ENCODE results near the gene SLC35G4.
"Not testable (repeated sequence)": the region's sequence is repeated elsewhere in the genome, so short reads cannot be mapped to it uniquely, and the experiment has no call there.

The SLC35G4 gene

DNA sequence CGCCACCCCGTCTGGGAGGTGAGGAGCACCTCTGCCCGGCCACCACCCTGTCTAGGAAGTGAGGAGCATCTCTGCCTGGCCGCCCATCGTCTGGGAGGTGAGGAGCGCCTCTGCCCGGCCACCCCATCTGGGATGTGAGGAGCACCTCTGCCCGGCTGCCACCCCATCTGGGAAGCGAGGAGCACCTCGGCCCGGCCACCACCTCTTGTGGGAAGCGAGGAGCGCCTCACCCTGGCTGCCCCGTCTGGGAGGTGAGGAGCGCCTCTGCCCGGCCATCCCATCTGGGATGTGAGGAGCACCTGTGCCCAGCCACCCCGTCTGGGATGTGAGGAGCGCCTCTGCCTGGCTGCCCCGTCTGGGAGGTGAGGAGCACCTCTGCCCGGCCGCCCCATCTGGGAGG, 4.6 kb downstream of the SLC35G4 start:
- not testable (repeated sequence) for DNase-seq

DNA sequence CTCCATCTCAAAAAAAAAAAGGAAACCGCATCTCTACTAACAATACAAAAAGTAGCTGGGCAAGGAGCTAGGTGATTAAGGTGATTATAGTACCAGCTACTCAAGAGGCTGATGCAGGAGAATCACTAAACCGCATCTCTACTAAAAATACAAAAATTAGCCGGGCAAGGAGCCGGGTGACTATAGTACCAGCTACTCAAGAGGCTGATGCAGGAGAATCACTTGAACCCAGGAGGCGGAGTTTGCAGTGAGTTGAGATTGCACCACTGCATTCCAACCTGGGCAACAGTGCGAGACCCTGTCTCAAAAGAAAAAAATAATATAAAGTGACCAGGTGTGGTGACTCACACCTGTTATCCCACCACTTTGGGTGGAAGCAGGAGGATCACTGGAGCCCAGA, 5.6 kb downstream of the SLC35G4 start:
- not testable (repeated sequence) for DNase-seq

DNA sequence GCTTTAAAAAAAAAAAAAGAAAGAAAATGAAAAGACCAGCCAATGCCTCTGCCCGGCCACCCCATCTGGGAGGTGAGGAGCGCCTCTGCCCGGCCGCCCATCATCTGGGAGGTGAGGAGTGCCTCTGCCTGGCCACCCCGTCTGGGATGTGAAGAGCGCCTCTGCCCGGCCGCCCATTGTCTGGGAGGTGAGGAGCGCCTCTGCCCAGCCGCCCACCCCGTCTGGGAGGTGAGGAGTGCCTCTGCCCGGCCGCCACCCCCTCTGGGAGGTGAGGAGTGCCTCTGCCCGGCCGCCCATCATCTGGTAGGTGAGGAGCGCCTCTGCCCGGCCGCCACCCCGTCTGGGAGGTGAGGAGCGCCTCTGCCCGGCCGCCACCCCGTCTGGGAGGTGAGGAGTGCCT, 37.9 kb downstream of the SLC35G4 start:
- not testable (repeated sequence) for DNase-seq

DNA sequence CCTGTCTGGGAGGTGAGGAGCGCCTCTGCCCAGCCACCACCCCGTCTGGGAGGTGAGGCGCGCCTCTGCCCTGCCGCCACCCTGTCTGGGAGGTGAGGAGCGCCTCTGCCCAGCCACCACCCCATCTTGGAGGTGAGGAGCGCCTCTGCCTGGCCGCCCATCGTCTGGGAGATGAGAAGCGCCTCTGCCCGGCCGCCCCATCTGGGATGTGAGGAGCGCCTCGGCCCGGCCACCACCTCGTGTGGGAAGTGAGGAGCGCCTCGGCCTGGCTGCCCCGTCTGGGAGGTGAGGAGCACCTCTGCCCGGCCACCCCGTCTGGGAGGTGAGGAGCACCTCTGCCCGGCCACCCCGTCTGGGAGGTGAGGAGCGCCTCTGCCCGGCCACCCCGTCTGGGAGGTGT, 38.4 kb downstream of the SLC35G4 start:
- not testable (repeated sequence) for DNase-seq

DNA sequence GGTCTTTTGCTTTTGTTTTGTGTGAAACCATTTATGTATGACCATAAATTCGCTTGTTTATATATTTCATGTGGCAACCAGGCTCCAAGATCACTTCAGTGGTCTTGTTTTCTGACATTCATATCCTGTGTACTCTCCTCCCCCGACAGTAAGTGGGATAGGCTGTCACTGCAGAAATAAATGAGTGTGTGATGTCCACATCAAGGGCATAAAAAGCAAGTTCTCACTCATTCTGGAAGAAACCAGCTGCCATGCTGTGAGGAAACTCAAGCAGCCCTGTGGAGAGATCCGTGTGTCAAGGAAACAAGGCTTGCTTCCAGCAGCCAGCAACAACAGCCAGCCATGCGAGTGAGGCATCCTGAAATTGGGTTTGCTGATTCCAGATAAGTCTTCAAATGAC, 40.4 kb downstream of the SLC35G4 start:
- no peak for DNase-seq

DNA sequence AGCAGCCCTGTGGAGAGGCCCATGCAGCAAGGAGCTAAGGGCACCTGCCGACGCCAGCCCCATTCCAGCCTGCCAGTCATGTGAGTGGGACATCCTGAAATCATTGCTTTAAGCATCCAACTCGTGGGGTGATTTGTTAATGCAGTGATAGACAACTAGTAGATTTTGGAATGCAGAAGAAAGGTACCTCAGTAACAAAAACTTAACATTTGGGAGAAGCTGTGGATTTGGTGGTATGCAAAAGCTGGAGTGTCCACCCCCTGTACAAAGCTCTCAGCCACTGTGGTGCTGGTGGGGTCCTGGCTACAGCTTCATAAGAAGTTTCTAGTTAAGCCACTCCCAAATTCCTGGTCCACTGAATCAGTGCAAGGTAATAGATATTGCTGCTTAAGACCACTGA, 42.5 kb downstream of the SLC35G4 start:
- no peak for DNase-seq

DNA sequence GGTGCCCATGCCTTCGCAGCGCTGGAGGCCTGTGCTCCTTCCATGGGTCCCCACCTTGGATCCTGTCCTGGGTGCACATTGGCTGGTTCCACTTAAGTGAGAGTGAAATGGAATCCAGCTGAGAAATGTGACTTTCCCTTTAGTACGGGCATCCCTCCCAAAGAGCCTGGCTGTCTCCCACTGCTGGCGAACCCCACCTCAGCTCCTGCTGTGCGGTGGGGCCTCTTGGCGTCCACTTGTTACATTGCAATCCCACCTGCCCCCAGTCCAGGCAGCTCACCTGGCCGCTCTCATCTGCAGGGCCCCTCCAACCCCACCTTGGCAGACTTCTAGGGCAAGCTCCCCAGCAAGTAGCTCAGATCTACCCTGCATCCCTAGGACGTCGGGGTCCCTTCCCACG, 44.1 kb downstream of the SLC35G4 start:
- no peak for DNase-seq

DNA sequence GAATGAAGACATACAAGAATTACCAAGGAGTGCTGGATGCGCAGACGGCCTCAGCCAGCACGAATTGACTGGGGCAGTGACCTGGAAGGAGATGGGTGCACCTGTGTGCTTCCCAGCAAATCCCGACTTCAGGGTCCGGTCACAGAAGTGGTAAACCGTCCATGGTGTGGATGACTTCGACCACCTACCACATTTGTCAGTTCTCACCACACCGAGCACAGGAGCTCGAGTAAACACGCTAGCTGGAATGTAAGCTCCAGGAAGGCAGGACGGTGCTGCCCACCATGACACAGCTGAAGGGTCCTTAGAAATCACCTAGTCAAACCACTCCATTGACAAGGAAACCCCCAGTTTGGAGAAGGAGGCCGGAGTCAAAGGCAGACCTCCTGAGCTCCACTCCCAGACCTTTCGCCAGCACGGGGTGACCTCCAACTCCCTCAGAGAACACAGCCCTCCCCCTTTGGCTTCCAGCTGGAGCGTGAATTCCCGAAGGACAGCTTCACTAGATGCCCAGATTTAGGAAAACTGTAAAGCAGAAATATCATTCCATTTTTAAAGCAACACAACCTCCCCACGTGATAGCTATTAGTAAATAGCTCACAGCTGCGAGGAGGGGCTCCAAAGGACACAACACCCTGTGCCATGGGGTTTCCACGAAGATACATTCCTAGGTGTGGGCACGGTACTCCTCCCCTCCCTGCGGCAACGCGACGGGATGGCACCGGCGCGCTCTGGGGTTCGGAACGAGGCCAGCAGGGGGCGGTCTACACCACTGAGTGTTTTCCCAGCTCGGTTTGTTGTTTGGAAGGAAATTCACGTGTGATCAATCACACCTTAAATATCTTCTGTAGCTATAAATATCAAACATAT, 45.6 kb downstream of the SLC35G4 start:
- peak; percentile 68 for DNase-seq

DNA sequence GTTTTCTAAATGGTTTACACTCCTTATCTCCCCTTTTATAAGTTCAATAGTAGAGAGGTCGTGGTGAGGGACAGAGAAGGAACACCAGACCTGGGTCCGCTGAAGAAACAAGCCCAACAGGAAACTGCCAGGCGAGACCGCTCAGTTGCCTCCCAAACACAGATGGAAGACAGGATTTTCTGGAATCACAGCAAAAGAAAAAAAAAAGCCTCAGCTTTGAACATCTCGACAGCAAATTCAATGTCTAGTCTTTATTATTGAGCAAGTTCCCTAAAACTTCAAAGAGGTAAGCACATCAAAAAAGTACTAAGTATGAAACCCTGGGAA, 46.2 kb downstream of the SLC35G4 start:
- no peak for DNase-seq

DNA sequence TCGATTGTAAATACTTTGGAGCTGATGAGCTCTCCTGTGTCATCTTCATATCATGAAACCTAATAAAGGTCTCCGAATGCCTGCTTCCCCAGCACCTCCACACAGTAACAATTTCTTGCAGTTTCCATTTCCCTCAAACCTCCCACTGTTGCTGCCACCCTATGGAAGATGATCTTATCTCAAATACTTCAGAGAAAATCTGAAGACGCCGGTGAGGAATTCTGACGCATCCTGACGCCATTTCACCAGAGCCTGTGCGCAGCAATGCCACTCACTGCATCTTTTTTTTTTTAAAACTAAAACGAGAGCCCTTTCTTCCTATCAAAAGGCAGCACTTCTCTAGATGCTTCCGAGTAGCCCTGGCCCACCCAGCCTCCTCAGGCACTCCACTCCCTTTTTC, 47.8 kb downstream of the SLC35G4 start:
- no peak for DNase-seq

DNA sequence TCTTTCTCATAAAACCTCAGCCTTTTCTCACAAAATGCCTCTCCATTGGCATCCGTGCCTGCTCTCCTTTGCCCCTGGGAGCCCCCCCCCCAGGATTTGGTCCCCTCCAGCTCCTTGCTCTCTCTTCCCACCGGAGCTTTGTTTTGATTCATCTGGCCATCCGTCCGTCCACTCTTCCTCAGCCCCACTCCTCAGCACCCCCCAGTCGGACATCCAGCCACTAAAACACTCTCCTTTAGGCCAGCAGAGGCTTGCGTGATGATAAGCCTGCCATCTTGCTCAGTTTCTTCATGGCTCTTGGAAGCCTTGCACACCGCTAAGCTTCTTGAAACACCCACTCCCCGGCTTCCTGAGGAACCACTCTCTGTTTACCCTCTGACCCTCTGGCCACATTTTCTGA, 48.2 kb downstream of the SLC35G4 start:
- DNase-seq: no peak

DNA sequence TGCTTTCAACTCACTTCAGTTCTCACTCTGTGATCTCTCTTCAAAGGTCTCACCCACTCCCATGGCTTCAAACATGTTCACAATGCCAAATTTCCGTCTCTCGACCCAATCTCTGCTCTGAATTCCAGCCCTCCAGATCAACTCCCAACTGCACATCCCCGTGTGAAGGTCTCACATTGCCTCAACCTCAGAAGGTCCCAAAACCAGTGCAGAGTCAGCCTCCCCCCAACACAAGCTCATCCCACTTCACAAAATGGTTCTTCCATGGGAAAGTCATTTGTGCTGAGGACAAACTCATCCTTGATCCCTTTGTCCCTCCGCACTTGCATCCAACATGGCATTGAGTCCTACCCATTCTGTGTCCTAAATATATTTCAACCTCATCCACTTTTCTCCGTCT, 48.6 kb downstream of the SLC35G4 start:
- DNase-seq: no peak

DNA sequence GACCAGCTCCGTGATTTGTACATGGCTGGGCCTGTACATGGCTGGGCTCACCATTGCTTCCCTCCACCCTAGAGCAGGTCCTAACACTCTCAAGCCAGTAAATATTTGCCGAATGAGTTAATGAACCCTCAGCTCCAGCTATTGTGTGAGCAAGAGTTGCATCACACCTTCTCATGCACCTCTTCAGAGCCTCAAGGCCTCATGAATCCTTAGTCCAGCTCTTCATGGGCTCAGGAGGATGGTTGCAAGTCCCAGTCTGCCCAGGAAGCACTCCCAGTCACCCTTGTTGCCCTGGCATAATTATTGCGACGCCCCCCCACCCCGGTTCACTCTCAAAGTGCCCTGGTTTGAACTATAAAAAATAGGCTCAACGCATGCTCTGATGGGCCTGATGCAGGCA, 49.6 kb downstream of the SLC35G4 start:
- DNase-seq: no peak

Measured in hematopoietic multipotent progenitor cell treated with erythropoietin and hydrocortisone succinate and interleukin-3 and kit ligand, for 6 days (in vitro differentiated cells).